HEK293T (cell line): ENCODE results near the gene IFNK.

Source experiments
- CTCF ChIA-PET: fragments of 350-600 bp; formaldehyde crosslinking; extraction: SDS; loops from one replicate; lab custom pipeline; 2021; ENCODE audit warnings: antibody characterized with exemption, inconsistent platforms; lab: Yijun Ruan, JAX
- POLR2A ChIA-PET: fragments of 350-600 bp; formaldehyde crosslinking; extraction: SDS; loops from one replicate; lab custom pipeline; 2020; ENCODE audit warnings: antibody characterized with exemption, inconsistent platforms; lab: Yijun Ruan, JAX
- DNase-seq: peaks from one replicate; pipeline ENCODE4 v3.0.0; 2012; ENCODE audit warnings: mixed read lengths; ENCODE audit errors: extremely low spot score
- ARNT ChIP-seq: fragments of 450-650 bp; IDR thresholded peaks from 2 replicates; pipeline ENCODE4 v1.6.1; 2017; ENCODE audit warnings: mild to moderate bottlenecking
- BHLHE40 ChIP-seq: fragments of 450-650 bp; IDR thresholded peaks from 2 replicates; pipeline ENCODE4 v1.6.1; 2016; ENCODE audit warnings: mild to moderate bottlenecking, moderate library complexity, borderline replicate concordance
- CTBP1 ChIP-seq: fragments of 450-650 bp; IDR thresholded peaks from 2 replicates; pipeline ENCODE4 v1.6.1; 2016; ENCODE audit warnings: borderline replicate concordance
- ELF4 ChIP-seq: fragments of 450-650 bp; IDR thresholded peaks from 2 replicates; pipeline ENCODE4 v1.6.1; 2017; ENCODE audit warnings: antibody characterized with exemption
- FOXA1 ChIP-seq: fragments of 450-650 bp; IDR thresholded peaks from 2 replicates; pipeline ENCODE4 v1.6.1; 2016; ENCODE audit warnings: mild to moderate bottlenecking
- FOXK2 ChIP-seq: fragments of 450-650 bp; IDR thresholded peaks from 2 replicates; pipeline ENCODE4 v1.6.1; 2016; ENCODE audit warnings: mild to moderate bottlenecking
- FOXM1 ChIP-seq: fragments of 450-650 bp; IDR thresholded peaks from 2 replicates; pipeline ENCODE4 v1.6.1; 2017; ENCODE audit warnings: mild to moderate bottlenecking, borderline replicate concordance
- HDGF ChIP-seq: fragments of 450-650 bp; IDR thresholded peaks from 2 replicates; pipeline ENCODE4 v1.6.1; 2017; ENCODE audit warnings: antibody characterized with exemption, borderline replicate concordance
- L3MBTL2 ChIP-seq: fragments of 450-650 bp; conservative IDR thresholded peaks from 2 replicates; pipeline ENCODE4 v1.6.1; 2016; ENCODE audit warnings: mild to moderate bottlenecking
- LEF1 ChIP-seq: fragments of 450-650 bp; IDR thresholded peaks from 2 replicates; pipeline ENCODE4 v1.6.1; 2017; ENCODE audit warnings: mild to moderate bottlenecking, borderline replicate concordance
- NFRKB ChIP-seq: fragments of 450-650 bp; IDR thresholded peaks from 2 replicates; pipeline ENCODE4 v1.6.1; 2016; ENCODE audit warnings: mild to moderate bottlenecking, moderate library complexity
- PKNOX1 ChIP-seq: fragments of 450-650 bp; IDR thresholded peaks from 2 replicates; pipeline ENCODE4 v1.6.1; 2016
- SP1 ChIP-seq: fragments of 450-650 bp; IDR thresholded peaks from 2 replicates; pipeline ENCODE4 v1.6.1; 2017
- SUZ12 ChIP-seq: fragments of 450-650 bp; IDR thresholded peaks from 2 replicates; pipeline ENCODE4 v1.6.1; 2016; ENCODE audit warnings: mild to moderate bottlenecking
- TARDBP ChIP-seq: fragments of 450-650 bp; IDR thresholded peaks from 2 replicates; pipeline ENCODE4 v1.6.1; 2016
- ZNF384 ChIP-seq: fragments of 450-650 bp; IDR thresholded peaks from 2 replicates; pipeline ENCODE4 v1.6.1; 2016

The IFNK gene

GRCh38 chr9:27556470-27556869 is 32.4 kb downstream of the IFNK start:
- no peak for DNase-seq
- POLR2A ChIA-PET: no interaction called here
- no peak for TF ChIP-seq ELF4
- TF ChIP-seq FOXK2: no peak
- TF ChIP-seq CTBP1: no peak
- no peak for TF ChIP-seq FOXM1
- TF ChIP-seq PKNOX1: no peak
- no peak for TF ChIP-seq LEF1
- TF ChIP-seq ARNT: no peak
- no peak for TF ChIP-seq SUZ12
- TF ChIP-seq NFRKB: no peak
- no peak for TF ChIP-seq SP1
- no peak for TF ChIP-seq BHLHE40
- no peak for TF ChIP-seq TARDBP
- TF ChIP-seq HDGF: no peak
- no peak for TF ChIP-seq ZNF384
- CTCF ChIA-PET: no interaction called here

GRCh38 chr9:27558307-27558706 is 34.2 kb downstream of the IFNK start:
- TF ChIP-seq ARNT (no peak), NFRKB (no peak), SP1 (no peak), FOXK2 (no peak), FOXM1 (no peak), LEF1 (no peak), CTBP1 (no peak), BHLHE40 (no peak), TARDBP (no peak), ZNF384 (no peak), ELF4 (no peak), L3MBTL2 (no peak), HDGF (no peak), FOXA1 (no peak), PKNOX1 (no peak), SUZ12 (no peak)
- no peak for DNase-seq
- CTCF ChIA-PET: no interaction called here
- POLR2A ChIA-PET: no interaction called here

GRCh38 chr9:27560457-27560856 is 36.4 kb downstream of the IFNK start:
- ChIA-PET CTCF (no interaction called here), POLR2A (no interaction called here)
- DNase-seq: no peak
- TF ChIP-seq SUZ12: no peak
- TF ChIP-seq ARNT: no peak
- TF ChIP-seq BHLHE40: no peak
- TF ChIP-seq FOXK2: no peak
- no peak for TF ChIP-seq NFRKB
- TF ChIP-seq FOXA1: no peak
- TF ChIP-seq LEF1: no peak
- TF ChIP-seq TARDBP: no peak
- no peak for TF ChIP-seq SP1
- TF ChIP-seq L3MBTL2: no peak
- TF ChIP-seq PKNOX1: no peak
- TF ChIP-seq ZNF384: no peak
- no peak for TF ChIP-seq FOXM1
- no peak for TF ChIP-seq HDGF
- no peak for TF ChIP-seq CTBP1
- no peak for TF ChIP-seq ELF4

- TF ChIP-seq L3MBTL2 (no peak), SP1 (no peak), CTBP1 (no peak)
- POLR2A ChIA-PET: no interaction called here
- CTCF ChIA-PET: no interaction called here
- no peak for DNase-seq
Observed at GRCh38 chr9:27561685-27562084, 37.6 kb downstream of the IFNK start.

GRCh38 chr9:27563738-27564430 is 39.8 kb downstream of the IFNK start:
- DNase-seq: no peak
- CTCF ChIA-PET: no interaction called here
- TF ChIP-seq PKNOX1: no peak
- no peak for TF ChIP-seq BHLHE40
- TF ChIP-seq ARNT: no peak
- POLR2A ChIA-PET: no interaction called here

- POLR2A ChIA-PET: no interaction called here
- TF ChIP-seq FOXA1 (no peak), FOXK2 (no peak), SUZ12 (no peak), LEF1 (no peak), FOXM1 (no peak), SP1 (no peak), TARDBP (no peak), PKNOX1 (no peak), NFRKB (no peak), CTBP1 (no peak), ELF4 (no peak), BHLHE40 (no peak)
- DNase-seq: no peak
- CTCF ChIA-PET: no interaction called here
Observed at GRCh38 chr9:27564670-27565069, 40.6 kb downstream of the IFNK start.
